HL-60 (cell line): Measurements from ENCODE around the gene DAGLA.
"Not testable (repeated sequence)": the region's sequence is repeated elsewhere in the genome, so short reads cannot be mapped to it uniquely, and the experiment has no call there.

ENCODE experiments used
- DNase-seq, 2 experiments: peaks; one replicate each; pipeline ENCODE4 v3.0.0-alpha.2; 2010 to 2020; ENCODE audit warnings: low read depth in 1 of 2, low spot score in 1 of 2
- H3K27ac ChIP-seq: fragments of 250-450 bp; sonication (Bioruptor Pico); replicated peaks from 2 replicates; pipeline ENCODE4 v1.5.1; 2020; ENCODE audit warnings: mild to moderate bottlenecking, moderate library complexity
- H3K27me3 ChIP-seq: fragments of 250-450 bp; sonication (Bioruptor Pico); 2 replicates; pipeline ENCODE4 v1.5.1; 2021; ENCODE audit warnings: mild to moderate bottlenecking, moderate library complexity; ENCODE audit not compliant: insufficient read depth, poor library complexity, severe bottlenecking
- H3K4me3 ChIP-seq: replicated peaks from 2 replicates; pipeline ENCODE4 v1.5.1; 2011; ENCODE audit warnings: mild to moderate bottlenecking, control low read depth, low read length; ENCODE audit not compliant: insufficient read depth
- GABPA ChIP-seq: IDR thresholded peaks from 2 replicates; pipeline ENCODE4 v1.6.1; 2012; ENCODE audit warnings: low read depth
- POLR2AphosphoS5 ChIP-seq: IDR thresholded peaks from 2 replicates; pipeline ENCODE4 v1.6.1; 2012; ENCODE audit warnings: low read depth
- SPI1 ChIP-seq: IDR thresholded peaks from 2 replicates; pipeline ENCODE4 v1.6.1; 2012; ENCODE audit warnings: low read depth, mild to moderate bottlenecking, borderline replicate concordance
- TF ChIP-seq, protein P1 (sequence below): IDR thresholded peaks from 2 replicates; pipeline ENCODE4 v1.6.1; 2012; ENCODE audit warnings: low read depth; ENCODE audit not compliant: insufficient replicate concordance
- TF ChIP-seq, protein P2 (sequence below): IDR thresholded peaks from one replicate; pipeline ENCODE4 v1.5.1; 2011; ENCODE audit warnings: low read length, control low read depth, inconsistent platforms; ENCODE audit not compliant: insufficient read depth

DAGLA gene

DNA sequence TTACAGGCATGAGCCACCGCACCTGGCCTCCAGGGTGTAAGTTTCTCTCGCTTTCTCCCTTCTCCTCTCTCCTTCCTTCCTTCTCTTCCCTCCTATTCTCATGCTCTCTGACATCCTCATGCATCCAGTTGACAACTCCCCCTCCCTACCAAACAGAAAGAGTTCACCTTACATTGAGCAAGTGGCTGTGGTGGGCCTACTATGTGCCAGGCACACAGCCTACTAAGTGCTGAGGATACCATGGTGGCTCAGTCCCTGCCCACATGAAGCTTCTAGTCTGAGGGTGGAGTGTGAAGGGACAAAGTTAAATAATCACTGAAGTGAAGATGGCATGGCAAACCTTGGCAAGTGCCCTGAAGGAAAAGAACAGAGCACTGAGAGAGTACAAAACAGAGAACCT lies 9.6 kb upstream of the DAGLA start:
- H3K27me3 ChIP-seq: peaks cover 2% of the 10 kb centered on the region
- no peak for DNase-seq
- TF ChIP-seq SPI1 (no peak), GABPA (no peak), POLR2AphosphoS5 (no peak)
- TF ChIP-seq, protein P1, sequence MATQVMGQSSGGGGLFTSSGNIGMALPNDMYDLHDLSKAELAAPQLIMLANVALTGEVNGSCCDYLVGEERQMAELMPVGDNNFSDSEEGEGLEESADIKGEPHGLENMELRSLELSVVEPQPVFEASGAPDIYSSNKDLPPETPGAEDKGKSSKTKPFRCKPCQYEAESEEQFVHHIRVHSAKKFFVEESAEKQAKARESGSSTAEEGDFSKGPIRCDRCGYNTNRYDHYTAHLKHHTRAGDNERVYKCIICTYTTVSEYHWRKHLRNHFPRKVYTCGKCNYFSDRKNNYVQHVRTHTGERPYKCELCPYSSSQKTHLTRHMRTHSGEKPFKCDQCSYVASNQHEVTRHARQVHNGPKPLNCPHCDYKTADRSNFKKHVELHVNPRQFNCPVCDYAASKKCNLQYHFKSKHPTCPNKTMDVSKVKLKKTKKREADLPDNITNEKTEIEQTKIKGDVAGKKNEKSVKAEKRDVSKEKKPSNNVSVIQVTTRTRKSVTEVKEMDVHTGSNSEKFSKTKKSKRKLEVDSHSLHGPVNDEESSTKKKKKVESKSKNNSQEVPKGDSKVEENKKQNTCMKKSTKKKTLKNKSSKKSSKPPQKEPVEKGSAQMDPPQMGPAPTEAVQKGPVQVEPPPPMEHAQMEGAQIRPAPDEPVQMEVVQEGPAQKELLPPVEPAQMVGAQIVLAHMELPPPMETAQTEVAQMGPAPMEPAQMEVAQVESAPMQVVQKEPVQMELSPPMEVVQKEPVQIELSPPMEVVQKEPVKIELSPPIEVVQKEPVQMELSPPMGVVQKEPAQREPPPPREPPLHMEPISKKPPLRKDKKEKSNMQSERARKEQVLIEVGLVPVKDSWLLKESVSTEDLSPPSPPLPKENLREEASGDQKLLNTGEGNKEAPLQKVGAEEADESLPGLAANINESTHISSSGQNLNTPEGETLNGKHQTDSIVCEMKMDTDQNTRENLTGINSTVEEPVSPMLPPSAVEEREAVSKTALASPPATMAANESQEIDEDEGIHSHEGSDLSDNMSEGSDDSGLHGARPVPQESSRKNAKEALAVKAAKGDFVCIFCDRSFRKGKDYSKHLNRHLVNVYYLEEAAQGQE: no peak
- TF ChIP-seq, protein P2, sequence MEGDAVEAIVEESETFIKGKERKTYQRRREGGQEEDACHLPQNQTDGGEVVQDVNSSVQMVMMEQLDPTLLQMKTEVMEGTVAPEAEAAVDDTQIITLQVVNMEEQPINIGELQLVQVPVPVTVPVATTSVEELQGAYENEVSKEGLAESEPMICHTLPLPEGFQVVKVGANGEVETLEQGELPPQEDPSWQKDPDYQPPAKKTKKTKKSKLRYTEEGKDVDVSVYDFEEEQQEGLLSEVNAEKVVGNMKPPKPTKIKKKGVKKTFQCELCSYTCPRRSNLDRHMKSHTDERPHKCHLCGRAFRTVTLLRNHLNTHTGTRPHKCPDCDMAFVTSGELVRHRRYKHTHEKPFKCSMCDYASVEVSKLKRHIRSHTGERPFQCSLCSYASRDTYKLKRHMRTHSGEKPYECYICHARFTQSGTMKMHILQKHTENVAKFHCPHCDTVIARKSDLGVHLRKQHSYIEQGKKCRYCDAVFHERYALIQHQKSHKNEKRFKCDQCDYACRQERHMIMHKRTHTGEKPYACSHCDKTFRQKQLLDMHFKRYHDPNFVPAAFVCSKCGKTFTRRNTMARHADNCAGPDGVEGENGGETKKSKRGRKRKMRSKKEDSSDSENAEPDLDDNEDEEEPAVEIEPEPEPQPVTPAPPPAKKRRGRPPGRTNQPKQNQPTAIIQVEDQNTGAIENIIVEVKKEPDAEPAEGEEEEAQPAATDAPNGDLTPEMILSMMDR: no peak

DNA sequence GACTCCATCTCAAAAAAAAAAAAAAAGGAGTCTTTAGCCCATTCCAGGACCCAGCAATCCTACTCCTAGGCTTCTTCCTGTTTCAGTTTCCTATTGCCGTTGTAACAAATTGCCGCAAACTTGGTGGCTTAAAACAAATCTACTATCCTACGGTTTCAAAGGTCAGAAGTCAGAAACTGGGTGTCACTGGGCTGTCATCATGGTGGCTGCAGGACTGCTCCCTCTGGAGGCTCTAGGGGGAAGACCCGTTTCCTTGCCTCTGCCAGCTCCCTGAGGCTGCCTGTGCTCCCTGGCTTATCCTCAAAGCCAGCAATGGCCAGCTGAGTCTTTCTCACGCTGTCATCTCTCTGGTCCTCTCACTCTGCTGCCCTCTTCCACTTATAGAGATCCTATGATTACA lies 8.7 kb upstream of the DAGLA start:
- no peak for TF ChIP-seq SPI1
- TF ChIP-seq, protein P2: peak; percentile 63
- no peak overlapping the region for H3K4me3 ChIP-seq
- peak in 1 of 2 experiments; percentile 27 for DNase-seq
- H3K27ac ChIP-seq: no peak overlapping the region
- peaks cover 2% of the 10 kb centered on the region for H3K27me3 ChIP-seq

More for the DNA sequence above, 9.6 kb upstream of the DAGLA start:
- H3K4me3 ChIP-seq: no peak overlapping the region
- H3K27ac ChIP-seq: no peak overlapping the region

DNA sequence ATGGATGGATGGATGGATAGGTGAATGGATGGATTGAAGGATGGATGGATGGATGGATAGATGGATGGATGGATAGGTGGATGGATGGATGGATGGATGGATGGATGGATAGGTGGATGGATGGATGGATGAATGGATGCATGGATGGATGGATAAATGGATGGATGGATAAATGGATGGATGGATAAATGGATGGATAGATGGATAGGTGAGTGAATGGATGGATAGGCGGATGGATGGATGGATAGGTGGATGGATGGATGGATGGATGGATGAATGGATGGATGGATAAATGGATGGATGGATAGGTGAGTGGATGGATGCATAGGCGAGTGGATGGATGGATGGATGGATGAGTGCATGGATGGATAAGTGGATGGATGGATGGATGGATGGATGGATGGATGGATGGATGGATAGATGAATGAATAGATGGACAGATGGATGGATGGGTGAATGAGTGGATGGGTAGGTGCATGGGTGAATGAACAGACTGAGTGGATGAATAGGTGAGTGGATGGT lies 6.2 kb upstream of the DAGLA start:
- H3K4me3 ChIP-seq, H3K27ac ChIP-seq, DNase-seq, H3K27me3 ChIP-seq: not testable (repeated sequence)

DNA sequence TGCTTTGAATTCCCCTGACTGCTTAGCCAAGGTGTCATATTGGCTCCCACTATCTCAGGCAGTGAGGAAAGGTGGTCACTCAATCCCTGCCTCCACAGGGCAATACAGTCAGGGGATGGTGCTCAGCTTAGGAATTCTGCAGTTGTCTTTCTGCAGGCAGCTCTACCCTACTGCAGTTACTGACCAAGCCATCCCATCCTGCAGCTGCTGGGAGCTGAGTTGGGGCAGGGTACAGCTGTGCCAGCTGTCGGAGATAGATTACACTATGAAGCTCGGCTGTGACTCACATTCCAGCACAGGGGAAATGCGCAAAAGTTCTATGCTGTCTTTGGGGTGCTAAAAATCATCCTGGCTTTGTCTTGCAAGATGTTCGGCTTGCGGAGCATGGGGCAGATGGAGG lies 4.4 kb upstream of the DAGLA start:
- no peak overlapping the region for H3K4me3 ChIP-seq
- TF ChIP-seq, protein P2: no peak
- no peak for TF ChIP-seq SPI1
- no peak overlapping the region for H3K27ac ChIP-seq
- peaks cover 4% of the 10 kb centered on the region for H3K27me3 ChIP-seq
- DNase-seq: no peak

DNA sequence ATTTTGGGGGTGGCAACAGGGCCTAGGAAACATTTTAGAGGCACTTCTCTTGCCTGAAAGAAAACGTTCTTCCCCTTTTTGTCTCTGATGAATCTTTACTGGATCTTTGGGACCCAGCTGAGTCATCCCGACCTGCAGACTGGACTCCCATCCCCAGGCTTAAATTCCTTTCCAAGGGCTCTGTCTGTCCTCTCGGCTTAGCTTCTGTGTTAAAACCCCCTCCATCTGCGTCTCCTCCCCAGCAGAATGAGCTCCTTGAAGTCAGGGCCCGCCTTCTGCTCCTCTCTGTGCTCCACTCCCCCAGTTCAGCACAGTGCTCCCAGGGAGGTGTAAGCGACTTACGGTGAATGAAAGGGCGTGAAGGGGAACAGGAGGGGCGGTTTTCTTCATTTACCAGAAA lies 895 bp upstream of the DAGLA start:
- peak in 1 of 2 experiments; percentile 10 for DNase-seq
- peaks cover 19% of the 10 kb centered on the region for H3K27me3 ChIP-seq
- TF ChIP-seq POLR2AphosphoS5 (no peak), SPI1 (no peak), GABPA (no peak)
- TF ChIP-seq, protein P1: no peak
- TF ChIP-seq, protein P2: no peak
- H3K27ac ChIP-seq: no peak overlapping the region
- no peak overlapping the region for H3K4me3 ChIP-seq
